Inflammatory macrophage treated with lipopolysaccharide for 1 hour (primary cell): Measurements from ENCODE around the gene KCNH4.
"Not testable (repeated sequence)": the region's sequence is repeated elsewhere in the genome, so short reads cannot be mapped to it uniquely, and the experiment has no call there.

Experiments used
- DNase-seq, 2 donors: peaks; one replicate each; pipeline ENCODE4 v3.0.0-alpha.2; 2020 to 2022

KCNH4 gene

GRCh38 chr17:42193969-42194899 is 13.3 kb upstream of the KCNH4 start, which contains the start of gene GHDC:
Gene GHDC, minus strand, starts transcription at chr17:42194494. Its CDS starts 913 bp downstream, at chr17:42193581.
- DNase-seq, result peak; percentile 76 to 87

GRCh38 chr17:42193216-42193968 is 12.4 kb upstream of the KCNH4 start:
- no peak for DNase-seq

GRCh38 chr17:42192189-42193126 is 11.5 kb upstream of the KCNH4 start:
- no peak for DNase-seq

GRCh38 chr17:42191275-42191608 is 10.3 kb upstream of the KCNH4 start:
- no peak for DNase-seq

- DNase-seq, result no peak
These were observed 9.7 kb upstream of the KCNH4 start for GRCh38 chr17:42190491-42191274.

GRCh38 chr17:42189651-42189965 is 8.7 kb upstream of the KCNH4 start:
- DNase-seq, result no peak

- DNase-seq, result peak; percentile 52 to 53
These were observed 8.1 kb upstream of the KCNH4 start for GRCh38 chr17:42188749-42189650.

- DNase-seq, result no peak
These were observed 6.9 kb upstream of the KCNH4 start for GRCh38 chr17:42187833-42188232.

- DNase-seq, result not testable (repeated sequence)
These were observed 5.2 kb upstream of the KCNH4 start for GRCh38 chr17:42186191-42186590.

- no peak for DNase-seq
These were observed 4.6 kb upstream of the KCNH4 start for GRCh38 chr17:42185621-42185930.

GRCh38 chr17:42184713-42185620 is 4.0 kb upstream of the KCNH4 start, which contains the start of gene HCRT:
Gene HCRT, minus strand, starts transcription at chr17:42185452. Its CDS starts 87 bp downstream, at chr17:42185365.
- DNase-seq, result peak; percentile 71 to 81

GRCh38 chr17:42183741-42184711 is 3.1 kb upstream of the KCNH4 start:
- peak; percentile 53 to 73 for DNase-seq

GRCh38 chr17:42182927-42183734 is 2.2 kb upstream of the KCNH4 start:
- peak; percentile 56 to 83 for DNase-seq

- no peak for DNase-seq
These were observed 887 bp upstream of the KCNH4 start for GRCh38 chr17:42181851-42182207.

GRCh38 chr17:42180411-42180921 is 476 bp downstream of the KCNH4 start:
- DNase-seq, result no peak

- DNase-seq, result no peak
These were observed 981 bp downstream of the KCNH4 start for GRCh38 chr17:42179911-42180410.

GRCh38 chr17:42179335-42179734 is 1.6 kb downstream of the KCNH4 start:
- DNase-seq, result no peak
